HG03095 (cell line): ENCODE measurements around the gene SAP30L.

Source experiments
- ATAC-seq: cut with Tn5 transposase; IDR thresholded peaks from one replicate; pipeline ENCODE4 v1.9.1; 2021; ENCODE audit warnings: moderate library complexity; ENCODE audit not compliant: unreplicated experiment

SAP30L gene

GRCh38 chr5:154460172-154460571 lies 14.4 kb downstream of the SAP30L start:
- ATAC-seq, result no peak

DNA sequence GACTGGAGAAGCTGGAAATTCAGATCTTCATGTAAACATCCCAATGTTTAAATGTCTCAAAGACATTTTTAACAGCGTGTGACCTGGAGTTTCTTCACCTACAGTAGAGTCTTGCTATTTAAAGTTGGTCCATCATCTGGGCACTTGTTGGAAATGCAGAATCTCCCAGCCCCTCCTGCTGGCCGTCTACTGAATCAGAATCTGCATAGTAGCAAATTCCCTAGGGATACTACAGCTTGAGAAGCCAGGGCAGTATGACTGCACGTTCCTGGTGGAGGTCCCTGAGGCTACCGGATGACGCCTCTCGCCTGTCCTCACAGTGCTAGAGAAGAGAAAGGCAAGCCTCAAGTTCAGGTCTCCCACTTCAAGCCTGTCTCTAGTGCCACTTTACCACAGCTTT lies 15.7 kb downstream of the SAP30L start:
- ATAC-seq, result no peak

DNA sequence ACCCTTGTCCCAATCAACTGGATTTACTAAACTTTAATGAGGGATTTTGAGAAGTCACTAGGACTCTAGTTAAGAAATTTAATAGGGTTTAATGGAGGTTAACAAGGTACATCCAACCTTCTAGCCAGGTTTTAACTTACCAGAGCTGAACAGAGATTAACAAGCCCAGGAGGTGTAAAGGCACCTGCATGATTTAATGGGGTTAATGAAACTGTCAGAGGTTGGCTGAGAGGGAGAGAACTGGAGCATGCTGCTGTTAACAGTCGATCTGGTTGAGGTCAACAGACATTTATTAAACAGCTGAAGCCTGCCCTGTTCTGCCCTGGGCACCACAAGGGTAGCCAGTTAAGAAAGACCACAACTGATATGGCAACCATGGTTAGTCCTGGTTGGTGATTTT lies 18.6 kb downstream of the SAP30L start:
- no peak for ATAC-seq

- no peak for ATAC-seq
Measured at GRCh38 chr5:154465169-154465568, 19.4 kb downstream of the SAP30L start.

DNA sequence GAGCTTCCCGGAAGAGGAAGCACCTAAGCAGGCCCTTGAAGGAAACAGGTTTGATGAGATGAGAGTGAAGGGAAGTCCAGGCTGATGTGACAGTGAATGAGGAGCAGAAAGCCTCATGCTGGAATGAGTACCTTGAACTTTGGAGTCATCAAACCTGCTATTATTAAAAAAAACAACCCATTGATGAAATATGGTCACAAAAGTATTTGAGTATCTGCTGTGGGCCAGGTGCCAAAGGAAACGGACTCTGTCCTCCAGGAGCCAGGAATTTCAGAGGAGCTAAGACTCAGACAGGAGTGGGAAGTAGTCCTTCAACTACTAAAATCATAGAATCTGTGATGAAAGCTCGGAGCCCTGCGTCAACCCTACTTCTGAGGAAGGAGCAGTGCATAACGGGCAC lies 20.4 kb downstream of the SAP30L start:
- no peak for ATAC-seq

DNA sequence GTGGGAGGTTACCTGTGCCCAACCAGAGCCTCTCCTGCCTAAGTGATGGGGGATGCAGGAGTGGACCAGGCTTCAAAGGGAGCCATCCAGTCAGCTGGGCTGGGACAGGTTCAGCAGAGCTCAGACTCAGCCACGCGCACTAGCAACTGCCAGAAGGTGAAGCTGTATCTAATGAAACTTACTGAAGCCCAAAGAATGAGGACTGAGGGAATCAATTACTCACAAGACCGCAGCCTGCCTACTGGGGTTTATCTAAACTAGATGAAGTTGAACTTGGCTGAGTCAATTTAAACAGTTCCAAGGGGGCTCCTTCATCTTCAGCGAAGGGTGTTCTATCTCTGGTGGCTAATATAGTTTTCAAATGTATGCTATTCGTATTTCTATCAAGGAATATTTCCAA lies 20.9 kb downstream of the SAP30L start:
- no peak for ATAC-seq

GRCh38 chr5:154467655-154468354 lies 22.0 kb downstream of the SAP30L start:
- ATAC-seq, result peak; percentile 95

DNA sequence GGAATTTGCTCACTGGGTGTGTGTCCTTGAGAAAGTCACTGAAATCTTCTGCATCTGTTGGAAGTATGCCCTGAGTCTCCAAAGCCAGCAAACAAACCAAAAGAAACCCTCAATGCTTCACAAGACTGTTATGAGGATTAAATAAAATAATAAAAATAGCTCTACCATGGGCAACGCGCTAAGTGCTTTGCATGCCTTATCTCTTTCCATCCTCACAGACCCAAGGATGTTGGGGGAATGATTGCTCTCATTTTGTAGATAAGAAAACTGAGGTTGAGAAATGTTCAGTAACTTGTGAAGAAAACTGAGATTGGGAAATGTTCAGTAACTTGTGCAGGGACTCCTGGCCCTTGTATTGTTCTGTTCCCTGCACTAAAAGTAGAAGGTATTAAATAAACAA lies 24.3 kb downstream of the SAP30L start:
- no peak for ATAC-seq

DNA sequence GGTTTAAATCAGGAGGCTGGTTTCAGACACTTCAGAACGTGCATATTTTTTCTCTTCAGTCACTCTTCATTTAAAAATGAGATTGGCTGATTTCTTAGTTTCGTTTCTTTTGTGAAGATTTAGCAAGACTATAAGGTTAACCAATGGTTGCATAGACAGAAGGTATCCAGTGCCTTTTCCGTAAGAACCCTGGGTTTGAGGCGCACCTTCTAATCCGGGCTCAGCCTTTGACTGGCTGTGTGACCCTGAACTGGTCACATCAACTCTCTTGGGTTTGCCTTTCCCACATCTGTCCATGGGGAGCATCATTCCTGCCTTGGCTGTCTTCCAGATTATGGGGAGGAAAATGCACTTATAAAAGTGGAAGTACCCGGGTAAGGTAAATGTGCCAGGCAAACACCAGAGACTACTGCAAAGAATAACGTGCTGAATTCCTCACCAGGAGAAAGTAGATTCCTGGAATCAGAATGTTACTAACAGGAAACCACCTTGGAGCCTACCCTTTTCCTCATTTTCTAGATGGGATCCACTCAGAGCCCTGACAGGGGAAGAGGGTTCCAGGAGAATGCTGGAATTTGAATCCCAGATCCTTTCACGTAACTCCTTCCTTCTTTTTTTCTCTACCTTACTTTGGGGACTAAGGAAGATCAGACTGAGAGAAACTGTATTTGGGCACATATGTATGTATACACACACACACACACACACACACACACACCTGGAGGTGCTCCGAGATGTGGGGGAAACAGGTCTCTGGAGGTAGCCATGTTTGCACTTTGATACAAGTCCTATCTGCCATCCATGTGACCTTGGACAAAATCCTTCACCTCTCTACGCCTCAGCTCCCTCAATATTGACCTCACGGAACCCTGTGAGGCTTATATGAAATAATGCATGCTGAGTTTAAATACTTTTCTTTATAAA lies 25.4 kb downstream of the SAP30L start:
- ATAC-seq, result no peak

- ATAC-seq, result no peak
Measured at GRCh38 chr5:154472871-154473580, 27.2 kb downstream of the SAP30L start.

DNA sequence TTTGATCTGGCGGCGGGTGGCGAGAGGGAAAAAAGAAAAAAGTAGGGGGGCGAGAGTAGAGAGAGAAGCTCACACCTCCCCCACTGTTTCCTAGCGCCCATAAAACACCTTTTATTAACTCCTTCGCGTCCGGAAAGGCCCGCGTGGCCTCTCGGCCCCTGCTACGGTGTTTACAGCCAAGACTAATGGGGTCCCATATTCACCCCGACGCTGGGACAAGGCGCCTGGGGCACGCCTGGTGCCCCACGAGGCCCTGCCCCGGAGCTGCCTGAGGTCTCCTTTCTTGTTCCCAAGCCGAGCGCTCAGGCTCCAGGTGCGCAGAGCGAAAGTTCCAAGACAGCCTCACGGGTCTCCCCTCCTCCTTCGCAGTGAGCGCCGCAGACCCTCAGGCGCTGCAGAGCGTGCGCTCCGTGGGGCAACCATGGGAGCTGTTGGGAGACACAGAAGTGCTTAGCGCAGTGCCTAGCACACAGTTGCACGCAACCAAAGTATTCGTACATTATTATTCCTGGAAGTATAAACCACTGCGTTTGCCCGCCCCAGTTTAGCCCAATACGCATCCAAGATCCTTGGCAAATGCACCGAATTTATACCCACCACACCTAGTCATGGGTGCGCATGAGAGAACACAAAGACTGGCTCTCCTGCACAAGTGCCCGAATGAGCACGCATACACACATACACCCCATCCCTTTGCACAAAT lies 27.9 kb downstream of the SAP30L start:
- no peak for ATAC-seq

GRCh38 chr5:154474396-154475334 lies 28.9 kb downstream of the SAP30L start:
- ATAC-seq, result no peak

DNA sequence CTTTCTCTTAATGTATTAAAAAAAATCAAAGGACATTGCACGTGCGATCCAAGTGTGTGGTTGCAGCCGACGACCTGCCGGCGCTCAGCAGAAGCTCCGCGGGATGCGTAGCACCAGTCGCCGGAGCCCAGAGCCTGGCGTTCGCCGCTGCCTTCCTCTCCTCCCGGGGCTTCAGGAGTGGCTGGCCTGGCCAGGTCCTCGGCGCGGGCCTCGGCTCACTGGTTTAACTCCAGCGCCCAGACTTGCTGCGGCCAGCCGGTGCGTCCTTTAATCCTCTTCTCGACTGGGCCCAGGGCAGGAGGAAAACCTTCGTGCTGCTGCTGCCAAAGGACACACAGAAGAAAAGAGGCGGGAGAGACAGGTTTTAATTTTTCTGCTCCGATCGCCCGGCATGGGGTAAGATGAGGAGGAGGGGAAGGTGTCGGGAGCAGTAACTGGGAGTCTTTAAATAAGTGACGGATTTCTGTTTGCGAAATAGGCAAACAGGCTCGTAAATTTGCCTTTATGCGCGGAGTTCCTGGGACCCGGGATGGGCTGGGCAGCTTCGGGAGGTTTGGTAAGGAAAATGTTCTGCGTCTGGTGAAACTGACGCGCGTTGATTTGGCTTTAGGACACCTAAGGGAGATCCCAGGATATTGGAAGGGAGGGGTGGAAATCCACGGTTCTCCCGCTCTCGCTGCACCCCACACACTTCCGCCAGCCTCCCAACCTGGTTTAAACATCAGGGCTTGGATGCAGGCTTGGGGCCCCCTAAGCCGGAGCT lies 30.0 kb downstream of the SAP30L start:
- no peak for ATAC-seq

DNA sequence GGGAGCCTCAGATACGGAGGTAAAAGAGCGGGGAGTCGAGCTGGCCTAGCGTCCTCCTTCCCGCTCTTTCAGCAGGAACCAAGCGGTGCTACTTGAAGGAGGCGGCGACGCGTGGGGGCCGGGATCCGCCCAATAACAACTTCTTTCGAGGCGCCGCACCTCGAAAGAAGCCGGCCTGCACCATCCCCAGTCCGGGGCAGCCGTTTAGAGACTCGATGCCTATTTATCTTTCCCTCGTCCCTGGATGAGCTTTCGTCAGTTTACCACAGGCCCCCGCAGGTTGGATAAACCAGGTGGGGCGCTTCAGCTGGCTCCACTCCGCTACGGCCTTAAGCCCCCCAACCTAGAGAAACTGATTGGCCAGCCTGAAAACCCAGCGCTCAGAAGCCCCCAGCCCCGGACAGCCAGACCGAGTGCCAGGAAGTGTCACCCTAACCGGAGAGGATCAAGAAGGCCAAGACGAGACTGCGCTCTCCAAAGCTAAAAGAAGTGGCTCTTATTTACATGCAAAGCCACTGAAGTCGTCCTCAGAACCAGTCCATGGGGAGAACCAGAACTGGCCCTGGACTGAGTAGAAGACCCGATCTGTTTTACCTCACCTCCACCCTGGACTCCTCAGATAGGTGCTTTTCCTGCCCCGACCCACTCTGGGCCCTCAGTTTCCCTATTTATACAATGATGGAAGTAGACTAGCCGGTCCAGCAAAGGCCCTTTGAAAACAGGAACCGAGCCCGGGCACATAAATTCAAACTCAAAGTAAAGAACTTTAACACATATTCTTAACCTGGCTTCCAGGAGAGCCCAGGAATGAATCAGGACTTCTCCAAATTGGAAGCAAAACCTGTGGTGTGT lies 30.8 kb downstream of the SAP30L start:
- ATAC-seq, result no peak

GRCh38 chr5:154477382-154478223 lies 31.8 kb downstream of the SAP30L start:
- ATAC-seq, result no peak

GRCh38 chr5:154478224-154478565 lies 32.4 kb downstream of the SAP30L start, which contains the start of gene HAND1:
Gene HAND1, minus strand, starts transcription at chr5:154478227. Its CDS starts 219 bp downstream, at chr5:154478008.
- no peak for ATAC-seq

- ATAC-seq, result no peak
Measured at GRCh38 chr5:154478752-154479159, 33.0 kb downstream of the SAP30L start.
